GM12878 (cell line): ENCODE data around the gene UBR2. TPM values are rescaled to one million over a fixed set of nuclear protein-coding genes. Genes with fewer than 3 reads are reported as not detected.

ENCODE experiments used
- polyA plus RNA-seq, 11 experiments: library from polyadenylated mRNA; depleted of rRNA in 4 of 11; unstranded in 6 of 11; stranded (reverse) in 5 of 11; fragments of >200 nt; fragmentation: Nextera tagmentation in 4 of 11; fragmentation: Illumina TruSeq in 1 of 11; extraction: Ambion mirVana in 4 of 11; extraction: Trizol in 1 of 11; gene quantifications; 1 replicate in 1 of 11; 2 replicates in 10 of 11; pipeline versions ENCODE4 v1.2.1 to v1.2.3, GENCODE V29; 2011 to 2016; ENCODE audit warnings: inconsistent platforms in 2 of 11, missing spikeins in 2 of 11, low read depth in 1 of 11
- total RNA-seq, 4 experiments: library from RNA; depleted of rRNA in 3 of 4; stranded (reverse); fragments of >200 nt in 3 of 4; fragmentation: Illumina TruSeq in 1 of 4; extraction: Trizol in 1 of 4; gene quantifications; 2 replicates each; pipeline versions ENCODE4 v1.2.1 to v1.2.3, GENCODE V29; 2013 to 2021
- TF ChIP-seq, protein P1 (sequence below): fragments of 450-650 bp; formaldehyde crosslinking; IDR thresholded peaks from 2 replicates; pipeline ENCODE4 v1.4.0; 2022; ENCODE audit warnings: mild to moderate bottlenecking, moderate library complexity
- TF ChIP-seq, protein P2 (sequence below): fragments of 450-650 bp; formaldehyde crosslinking; IDR thresholded peaks from 2 replicates; pipeline ENCODE4 v1.4.0; 2020; ENCODE audit warnings: mild to moderate bottlenecking, moderate library complexity

Gene UBR2
- total and polyA plus RNA-seq, 10 of the 15 experiments (the other 5 are each of a cell fraction or from before 2014, with no cell fraction given): 2.3 to 18.4 (median 9.6) TPM

DNA sequence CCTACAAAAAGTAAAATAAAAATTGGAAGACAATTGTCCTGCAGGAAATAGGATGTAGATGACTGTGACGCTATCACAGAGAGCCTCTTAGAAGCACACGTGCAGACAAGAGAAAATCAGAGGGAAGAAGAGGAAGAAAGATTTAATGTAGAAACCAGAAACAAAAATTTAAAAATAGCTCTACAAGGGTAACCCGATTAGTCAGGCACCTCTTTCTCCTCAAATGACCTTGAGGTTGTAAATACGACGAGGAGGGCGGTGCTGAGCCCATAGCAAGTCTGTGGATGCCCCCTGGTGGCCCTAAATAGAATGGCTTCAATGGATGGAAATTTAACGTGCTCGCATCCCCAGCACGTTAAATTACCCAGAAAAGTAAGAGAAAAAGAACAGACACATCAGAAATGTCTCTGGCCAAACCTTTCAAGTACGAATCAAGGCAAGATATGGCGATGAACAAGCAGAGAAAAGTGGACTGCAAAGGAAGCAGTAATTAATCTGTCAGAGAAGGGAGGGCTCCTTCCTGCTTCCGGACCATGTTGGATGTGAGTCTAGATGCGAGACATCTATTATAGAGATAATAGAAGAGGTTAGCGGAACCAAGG is 162.8 kb downstream of the UBR2 start (continued):
- TF ChIP-seq, protein P1, sequence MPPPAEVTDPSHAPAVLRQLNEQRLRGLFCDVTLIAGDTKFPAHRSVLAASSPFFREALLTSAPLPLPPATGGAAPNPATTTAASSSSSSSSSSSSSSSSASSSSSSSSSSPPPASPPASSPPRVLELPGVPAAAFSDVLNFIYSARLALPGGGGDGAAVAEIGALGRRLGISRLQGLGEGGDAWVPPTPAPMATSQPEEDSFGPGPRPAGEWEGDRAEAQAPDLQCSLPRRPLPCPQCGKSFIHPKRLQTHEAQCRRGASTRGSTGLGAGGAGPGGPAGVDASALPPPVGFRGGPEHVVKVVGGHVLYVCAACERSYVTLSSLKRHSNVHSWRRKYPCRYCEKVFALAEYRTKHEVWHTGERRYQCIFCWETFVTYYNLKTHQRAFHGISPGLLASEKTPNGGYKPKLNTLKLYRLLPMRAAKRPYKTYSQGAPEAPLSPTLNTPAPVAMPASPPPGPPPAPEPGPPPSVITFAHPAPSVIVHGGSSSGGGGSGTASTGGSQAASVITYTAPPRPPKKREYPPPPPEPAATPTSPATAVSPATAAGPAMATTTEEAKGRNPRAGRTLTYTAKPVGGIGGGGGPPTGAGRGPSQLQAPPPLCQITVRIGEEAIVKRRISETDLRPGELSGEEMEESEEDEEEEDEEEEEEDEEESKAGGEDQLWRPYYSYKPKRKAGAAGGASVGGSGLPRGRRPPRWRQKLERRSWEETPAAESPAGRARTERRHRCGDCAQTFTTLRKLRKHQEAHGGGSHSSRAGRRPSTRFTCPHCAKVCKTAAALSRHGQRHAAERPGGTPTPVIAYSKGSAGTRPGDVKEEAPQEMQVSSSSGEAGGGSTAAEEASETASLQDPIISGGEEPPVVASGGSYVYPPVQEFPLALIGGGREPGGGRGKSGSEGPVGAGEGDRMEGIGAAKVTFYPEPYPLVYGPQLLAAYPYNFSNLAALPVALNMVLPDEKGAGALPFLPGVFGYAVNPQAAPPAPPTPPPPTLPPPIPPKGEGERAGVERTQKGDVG: no peak
- TF ChIP-seq, protein P2, sequence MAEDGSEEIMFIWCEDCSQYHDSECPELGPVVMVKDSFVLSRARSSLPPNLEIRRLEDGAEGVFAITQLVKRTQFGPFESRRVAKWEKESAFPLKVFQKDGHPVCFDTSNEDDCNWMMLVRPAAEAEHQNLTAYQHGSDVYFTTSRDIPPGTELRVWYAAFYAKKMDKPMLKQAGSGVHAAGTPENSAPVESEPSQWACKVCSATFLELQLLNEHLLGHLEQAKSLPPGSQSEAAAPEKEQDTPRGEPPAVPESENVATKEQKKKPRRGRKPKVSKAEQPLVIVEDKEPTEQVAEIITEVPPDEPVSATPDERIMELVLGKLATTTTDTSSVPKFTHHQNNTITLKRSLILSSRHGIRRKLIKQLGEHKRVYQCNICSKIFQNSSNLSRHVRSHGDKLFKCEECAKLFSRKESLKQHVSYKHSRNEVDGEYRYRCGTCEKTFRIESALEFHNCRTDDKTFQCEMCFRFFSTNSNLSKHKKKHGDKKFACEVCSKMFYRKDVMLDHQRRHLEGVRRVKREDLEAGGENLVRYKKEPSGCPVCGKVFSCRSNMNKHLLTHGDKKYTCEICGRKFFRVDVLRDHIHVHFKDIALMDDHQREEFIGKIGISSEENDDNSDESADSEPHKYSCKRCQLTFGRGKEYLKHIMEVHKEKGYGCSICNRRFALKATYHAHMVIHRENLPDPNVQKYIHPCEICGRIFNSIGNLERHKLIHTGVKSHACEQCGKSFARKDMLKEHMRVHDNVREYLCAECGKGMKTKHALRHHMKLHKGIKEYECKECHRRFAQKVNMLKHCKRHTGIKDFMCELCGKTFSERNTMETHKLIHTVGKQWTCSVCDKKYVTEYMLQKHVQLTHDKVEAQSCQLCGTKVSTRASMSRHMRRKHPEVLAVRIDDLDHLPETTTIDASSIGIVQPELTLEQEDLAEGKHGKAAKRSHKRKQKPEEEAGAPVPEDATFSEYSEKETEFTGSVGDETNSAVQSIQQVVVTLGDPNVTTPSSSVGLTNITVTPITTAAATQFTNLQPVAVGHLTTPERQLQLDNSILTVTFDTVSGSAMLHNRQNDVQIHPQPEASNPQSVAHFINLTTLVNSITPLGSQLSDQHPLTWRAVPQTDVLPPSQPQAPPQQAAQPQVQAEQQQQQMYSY (CRISPR knock-in tag): no peak
